ENCODE results near the gene EVI5.

DNA sequence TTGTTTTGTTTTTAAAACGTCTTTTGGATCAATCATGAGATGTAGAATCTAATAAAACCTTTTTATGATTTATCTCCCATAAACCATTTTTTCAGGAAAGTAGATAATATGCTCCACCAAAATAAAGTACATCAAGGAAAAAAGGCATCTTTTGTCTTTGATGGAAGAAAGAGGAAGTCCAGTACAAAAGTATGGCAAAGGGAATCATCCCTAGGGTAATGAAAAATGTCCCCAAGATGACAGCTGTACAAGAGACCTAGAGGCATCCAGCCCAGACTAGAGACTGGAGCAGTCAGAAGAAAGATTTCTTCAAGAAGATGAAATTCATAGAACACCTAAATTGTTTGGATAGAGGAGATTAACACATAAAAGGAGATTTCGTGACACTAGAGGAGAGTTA, 265.9 kb downstream of the EVI5 start:
- TF ChIP-seq, protein P1, sequence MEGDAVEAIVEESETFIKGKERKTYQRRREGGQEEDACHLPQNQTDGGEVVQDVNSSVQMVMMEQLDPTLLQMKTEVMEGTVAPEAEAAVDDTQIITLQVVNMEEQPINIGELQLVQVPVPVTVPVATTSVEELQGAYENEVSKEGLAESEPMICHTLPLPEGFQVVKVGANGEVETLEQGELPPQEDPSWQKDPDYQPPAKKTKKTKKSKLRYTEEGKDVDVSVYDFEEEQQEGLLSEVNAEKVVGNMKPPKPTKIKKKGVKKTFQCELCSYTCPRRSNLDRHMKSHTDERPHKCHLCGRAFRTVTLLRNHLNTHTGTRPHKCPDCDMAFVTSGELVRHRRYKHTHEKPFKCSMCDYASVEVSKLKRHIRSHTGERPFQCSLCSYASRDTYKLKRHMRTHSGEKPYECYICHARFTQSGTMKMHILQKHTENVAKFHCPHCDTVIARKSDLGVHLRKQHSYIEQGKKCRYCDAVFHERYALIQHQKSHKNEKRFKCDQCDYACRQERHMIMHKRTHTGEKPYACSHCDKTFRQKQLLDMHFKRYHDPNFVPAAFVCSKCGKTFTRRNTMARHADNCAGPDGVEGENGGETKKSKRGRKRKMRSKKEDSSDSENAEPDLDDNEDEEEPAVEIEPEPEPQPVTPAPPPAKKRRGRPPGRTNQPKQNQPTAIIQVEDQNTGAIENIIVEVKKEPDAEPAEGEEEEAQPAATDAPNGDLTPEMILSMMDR (IDR thresholded peaks at IDR 0.05), result no peak
- TF ChIP-seq RCOR1 (IDR thresholded peaks at IDR 0.05; ENCODE audit: low read depth, low read length) (no peak), ZNF302 (CRISPR knock-in tag; IDR thresholded peaks at IDR 0.05) (no peak), RNF2 (IDR thresholded peaks at IDR 0.05; ENCODE audit: borderline replicate concordance, low read depth) (no peak), HDAC2 (IDR thresholded peaks at IDR 0.05) (no peak), MAZ (IDR thresholded peaks at IDR 0.05; ENCODE audit: borderline replicate concordance, low read depth, low read length) (no peak), POLR2A (IDR thresholded peaks at IDR 0.05; ENCODE audit: low read length) (no peak)
- TF ChIP-seq, protein P2, sequence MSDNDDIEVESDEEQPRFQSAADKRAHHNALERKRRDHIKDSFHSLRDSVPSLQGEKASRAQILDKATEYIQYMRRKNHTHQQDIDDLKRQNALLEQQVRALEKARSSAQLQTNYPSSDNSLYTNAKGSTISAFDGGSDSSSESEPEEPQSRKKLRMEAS (IDR thresholded peaks at IDR 0.05), result no peak
- TF ChIP-seq, protein P3, sequence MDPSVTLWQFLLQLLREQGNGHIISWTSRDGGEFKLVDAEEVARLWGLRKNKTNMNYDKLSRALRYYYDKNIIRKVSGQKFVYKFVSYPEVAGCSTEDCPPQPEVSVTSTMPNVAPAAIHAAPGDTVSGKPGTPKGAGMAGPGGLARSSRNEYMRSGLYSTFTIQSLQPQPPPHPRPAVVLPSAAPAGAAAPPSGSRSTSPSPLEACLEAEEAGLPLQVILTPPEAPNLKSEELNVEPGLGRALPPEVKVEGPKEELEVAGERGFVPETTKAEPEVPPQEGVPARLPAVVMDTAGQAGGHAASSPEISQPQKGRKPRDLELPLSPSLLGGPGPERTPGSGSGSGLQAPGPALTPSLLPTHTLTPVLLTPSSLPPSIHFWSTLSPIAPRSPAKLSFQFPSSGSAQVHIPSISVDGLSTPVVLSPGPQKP (IDR thresholded peaks at IDR 0.05; ENCODE audit: low read depth, low read length), result no peak
- TF ChIP-seq, protein P4, sequence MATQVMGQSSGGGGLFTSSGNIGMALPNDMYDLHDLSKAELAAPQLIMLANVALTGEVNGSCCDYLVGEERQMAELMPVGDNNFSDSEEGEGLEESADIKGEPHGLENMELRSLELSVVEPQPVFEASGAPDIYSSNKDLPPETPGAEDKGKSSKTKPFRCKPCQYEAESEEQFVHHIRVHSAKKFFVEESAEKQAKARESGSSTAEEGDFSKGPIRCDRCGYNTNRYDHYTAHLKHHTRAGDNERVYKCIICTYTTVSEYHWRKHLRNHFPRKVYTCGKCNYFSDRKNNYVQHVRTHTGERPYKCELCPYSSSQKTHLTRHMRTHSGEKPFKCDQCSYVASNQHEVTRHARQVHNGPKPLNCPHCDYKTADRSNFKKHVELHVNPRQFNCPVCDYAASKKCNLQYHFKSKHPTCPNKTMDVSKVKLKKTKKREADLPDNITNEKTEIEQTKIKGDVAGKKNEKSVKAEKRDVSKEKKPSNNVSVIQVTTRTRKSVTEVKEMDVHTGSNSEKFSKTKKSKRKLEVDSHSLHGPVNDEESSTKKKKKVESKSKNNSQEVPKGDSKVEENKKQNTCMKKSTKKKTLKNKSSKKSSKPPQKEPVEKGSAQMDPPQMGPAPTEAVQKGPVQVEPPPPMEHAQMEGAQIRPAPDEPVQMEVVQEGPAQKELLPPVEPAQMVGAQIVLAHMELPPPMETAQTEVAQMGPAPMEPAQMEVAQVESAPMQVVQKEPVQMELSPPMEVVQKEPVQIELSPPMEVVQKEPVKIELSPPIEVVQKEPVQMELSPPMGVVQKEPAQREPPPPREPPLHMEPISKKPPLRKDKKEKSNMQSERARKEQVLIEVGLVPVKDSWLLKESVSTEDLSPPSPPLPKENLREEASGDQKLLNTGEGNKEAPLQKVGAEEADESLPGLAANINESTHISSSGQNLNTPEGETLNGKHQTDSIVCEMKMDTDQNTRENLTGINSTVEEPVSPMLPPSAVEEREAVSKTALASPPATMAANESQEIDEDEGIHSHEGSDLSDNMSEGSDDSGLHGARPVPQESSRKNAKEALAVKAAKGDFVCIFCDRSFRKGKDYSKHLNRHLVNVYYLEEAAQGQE (IDR thresholded peaks at IDR 0.05), result no peak
